Liver (tissue), 3 donors: ENCODE results near the gene SLC38A1.

Source experiments
- GABPA ChIP-seq, 2 donors: IDR thresholded peaks in 1 of 2; conservative IDR thresholded peaks in 1 of 2; 2 replicates each; pipeline ENCODE4 v1.6.1; 2016; ENCODE audit warnings: antibody characterized with exemption in 2 of 2, mild to moderate bottlenecking in 1 of 2, moderate library complexity in 1 of 2
- RAD21 ChIP-seq, 2 donors: IDR thresholded peaks; 2 replicates each; pipeline ENCODE4 v1.6.1; 2016; ENCODE audit warnings: antibody characterized with exemption in 2 of 2, mild to moderate bottlenecking in 2 of 2
- RXRA ChIP-seq, 2 donors: IDR thresholded peaks; 2 replicates each; pipeline ENCODE4 v1.6.1; 2017 to 2018; ENCODE audit warnings: antibody characterized with exemption in 2 of 2, mild to moderate bottlenecking in 1 of 2
- TAF1 ChIP-seq: conservative IDR thresholded peaks from 2 replicates; pipeline ENCODE4 v1.6.1; 2016; ENCODE audit warnings: antibody characterized with exemption, mild to moderate bottlenecking
- YY1 ChIP-seq: IDR thresholded peaks from 2 replicates; pipeline ENCODE4 v1.6.1; 2016; ENCODE audit warnings: antibody characterized with exemption, mild to moderate bottlenecking
- TF ChIP-seq, protein P1 (sequence below): fragments of 150-350 bp; IDR thresholded peaks from 2 replicates; pipeline ENCODE4 v1.5.1; 2017; ENCODE audit warnings: improper control_type of control experiment, low read depth, low read length; ENCODE audit not compliant: missing input control
- TF ChIP-seq, protein P2 (sequence below): IDR thresholded peaks from 2 replicates; pipeline ENCODE4 v1.6.1; 2016; ENCODE audit warnings: antibody characterized with exemption
- TF ChIP-seq, protein P3 (sequence below): IDR thresholded peaks from 2 replicates; pipeline ENCODE4 v1.6.1; 2016; ENCODE audit warnings: antibody characterized with exemption
- donor health status: healthy.
- donor health status: healthy.

DNA sequence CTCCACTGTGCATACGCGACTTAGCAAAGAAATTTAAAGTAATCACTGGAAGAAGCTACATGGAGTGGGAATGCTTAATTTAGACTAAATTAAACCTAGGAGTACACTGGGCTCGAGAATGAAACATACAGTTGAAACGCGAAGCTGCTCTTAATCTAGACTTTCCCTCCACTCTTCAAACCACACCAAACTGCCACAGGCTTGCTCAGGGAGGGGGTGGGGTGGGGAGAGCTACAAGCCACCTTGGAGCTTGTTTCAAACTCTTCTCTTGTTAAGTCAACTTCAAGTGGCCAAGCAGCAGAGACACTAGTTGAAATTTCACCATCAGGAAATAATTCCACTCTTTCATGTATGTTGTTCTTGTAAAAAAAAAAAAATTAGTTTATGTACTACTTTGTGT lies 69.9 kb downstream of the SLC38A1 start:
- TF ChIP-seq, protein P1, sequence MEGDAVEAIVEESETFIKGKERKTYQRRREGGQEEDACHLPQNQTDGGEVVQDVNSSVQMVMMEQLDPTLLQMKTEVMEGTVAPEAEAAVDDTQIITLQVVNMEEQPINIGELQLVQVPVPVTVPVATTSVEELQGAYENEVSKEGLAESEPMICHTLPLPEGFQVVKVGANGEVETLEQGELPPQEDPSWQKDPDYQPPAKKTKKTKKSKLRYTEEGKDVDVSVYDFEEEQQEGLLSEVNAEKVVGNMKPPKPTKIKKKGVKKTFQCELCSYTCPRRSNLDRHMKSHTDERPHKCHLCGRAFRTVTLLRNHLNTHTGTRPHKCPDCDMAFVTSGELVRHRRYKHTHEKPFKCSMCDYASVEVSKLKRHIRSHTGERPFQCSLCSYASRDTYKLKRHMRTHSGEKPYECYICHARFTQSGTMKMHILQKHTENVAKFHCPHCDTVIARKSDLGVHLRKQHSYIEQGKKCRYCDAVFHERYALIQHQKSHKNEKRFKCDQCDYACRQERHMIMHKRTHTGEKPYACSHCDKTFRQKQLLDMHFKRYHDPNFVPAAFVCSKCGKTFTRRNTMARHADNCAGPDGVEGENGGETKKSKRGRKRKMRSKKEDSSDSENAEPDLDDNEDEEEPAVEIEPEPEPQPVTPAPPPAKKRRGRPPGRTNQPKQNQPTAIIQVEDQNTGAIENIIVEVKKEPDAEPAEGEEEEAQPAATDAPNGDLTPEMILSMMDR: no peak
- no peak for TF ChIP-seq RAD21 (IDR thresholded peaks at IDR 0.05)
- TF ChIP-seq YY1: no peak
- no peak for TF ChIP-seq TAF1
- no peak for TF ChIP-seq RXRA (IDR thresholded peaks at IDR 0.05)
- TF ChIP-seq GABPA (IDR thresholded peaks at IDR 0.05 in 1 of 2, conservative IDR thresholded peaks at IDR 0.05 in 1 of 2): no peak
- TF ChIP-seq, protein P2, sequence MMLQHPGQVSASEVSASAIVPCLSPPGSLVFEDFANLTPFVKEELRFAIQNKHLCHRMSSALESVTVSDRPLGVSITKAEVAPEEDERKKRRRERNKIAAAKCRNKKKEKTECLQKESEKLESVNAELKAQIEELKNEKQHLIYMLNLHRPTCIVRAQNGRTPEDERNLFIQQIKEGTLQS: no peak
- TF ChIP-seq, protein P3, sequence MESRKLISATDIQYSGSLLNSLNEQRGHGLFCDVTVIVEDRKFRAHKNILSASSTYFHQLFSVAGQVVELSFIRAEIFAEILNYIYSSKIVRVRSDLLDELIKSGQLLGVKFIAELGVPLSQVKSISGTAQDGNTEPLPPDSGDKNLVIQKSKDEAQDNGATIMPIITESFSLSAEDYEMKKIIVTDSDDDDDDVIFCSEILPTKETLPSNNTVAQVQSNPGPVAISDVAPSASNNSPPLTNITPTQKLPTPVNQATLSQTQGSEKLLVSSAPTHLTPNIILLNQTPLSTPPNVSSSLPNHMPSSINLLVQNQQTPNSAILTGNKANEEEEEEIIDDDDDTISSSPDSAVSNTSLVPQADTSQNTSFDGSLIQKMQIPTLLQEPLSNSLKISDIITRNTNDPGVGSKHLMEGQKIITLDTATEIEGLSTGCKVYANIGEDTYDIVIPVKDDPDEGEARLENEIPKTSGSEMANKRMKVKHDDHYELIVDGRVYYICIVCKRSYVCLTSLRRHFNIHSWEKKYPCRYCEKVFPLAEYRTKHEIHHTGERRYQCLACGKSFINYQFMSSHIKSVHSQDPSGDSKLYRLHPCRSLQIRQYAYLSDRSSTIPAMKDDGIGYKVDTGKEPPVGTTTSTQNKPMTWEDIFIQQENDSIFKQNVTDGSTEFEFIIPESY: no peak
